Hypothalamus (tissue), 51 donors: ENCODE data around the gene CAPN15.
A peak's percentile ranks its signal among the peaks of the same experiment; 100 is the strongest.

ENCODE experiments used
- DNase-seq, 51 donors: peaks; one replicate each; lab custom pipeline; 2025; lab: John Stamatoyannopoulos, UW

Gene CAPN15

GRCh38 chr16:540645-541340, 13.3 kb downstream of the CAPN15 start:
- DNase-seq: no peak

- no peak for DNase-seq
Observed at GRCh38 chr16:543301-544164, 16.0 kb downstream of the CAPN15 start.

- DNase-seq: no peak
Observed at GRCh38 chr16:544517-544916, 17.0 kb downstream of the CAPN15 start.

- DNase-seq: peak in 13 of 51 donors; percentile 8 to 50 (median 20)
Observed at GRCh38 chr16:546909-547770, 19.6 kb downstream of the CAPN15 start.

GRCh38 chr16:548586-548985, 21.1 kb downstream of the CAPN15 start:
- DNase-seq: no peak

- DNase-seq: no peak
Observed at GRCh38 chr16:549544-550263, 22.2 kb downstream of the CAPN15 start.

GRCh38 chr16:551210-551609, 23.7 kb downstream of the CAPN15 start:
- no peak for DNase-seq

GRCh38 chr16:552171-552570, 24.7 kb downstream of the CAPN15 start:
- no peak for DNase-seq

- DNase-seq: no peak
Observed at GRCh38 chr16:553601-554296, 26.2 kb downstream of the CAPN15 start.

GRCh38 chr16:554297-554621, 26.7 kb downstream of the CAPN15 start:
- no peak for DNase-seq

GRCh38 chr16:554640-555365, 27.3 kb downstream of the CAPN15 start:
- no peak for DNase-seq

GRCh38 chr16:555528-556473, 28.3 kb downstream of the CAPN15 start:
- DNase-seq: no peak

GRCh38 chr16:556474-557173, 29.1 kb downstream of the CAPN15 start:
- DNase-seq: no peak

- DNase-seq: no peak
Observed at GRCh38 chr16:557463-558297, 30.2 kb downstream of the CAPN15 start.

GRCh38 chr16:558298-559020, 30.9 kb downstream of the CAPN15 start:
- no peak for DNase-seq

- no peak for DNase-seq
Observed at GRCh38 chr16:559021-559380, 31.5 kb downstream of the CAPN15 start.
